Posterior vena cava (tissue), 2 donors: ENCODE results near the gene CHP1. TPM values are rescaled to one million over a fixed set of nuclear protein-coding genes. Genes with fewer than 3 reads are reported as not detected.
"Not testable (repeated sequence)": the region's sequence is repeated elsewhere in the genome, so short reads cannot be mapped to it uniquely, and the experiment has no call there.

Experiments used
- DNase-seq: peaks from one replicate; pipeline ENCODE4 v3.0.0-alpha.2; 2020; ENCODE audit warnings: low spot score
- intact Hi-C, 2 donors: fragments of 100-400 bp; cut with DNase I; formaldehyde crosslinking; loops; one replicate each; pipeline versions ENCODE4 v1.14.1 to v1.14.2; 2022 to 2023
- total RNA-seq, 2 donors: library from RNA; stranded (reverse); fragmentation: NEBNext Ultra II Directional; extraction: Animal tissue kit (Norgen Biotek cat#: 25700); gene quantifications; one replicate each; pipeline ENCODE4 v1.2.1, GENCODE V29; 2021
- donor health status: DM: yes; HTN: yes; CAD: no.
- donor health status: DM: yes; HTN: yes; CAD: no.

CHP1 gene
- total RNA-seq, 2 donors from 2014 or later: 66.9 to 73.8 TPM

DNA sequence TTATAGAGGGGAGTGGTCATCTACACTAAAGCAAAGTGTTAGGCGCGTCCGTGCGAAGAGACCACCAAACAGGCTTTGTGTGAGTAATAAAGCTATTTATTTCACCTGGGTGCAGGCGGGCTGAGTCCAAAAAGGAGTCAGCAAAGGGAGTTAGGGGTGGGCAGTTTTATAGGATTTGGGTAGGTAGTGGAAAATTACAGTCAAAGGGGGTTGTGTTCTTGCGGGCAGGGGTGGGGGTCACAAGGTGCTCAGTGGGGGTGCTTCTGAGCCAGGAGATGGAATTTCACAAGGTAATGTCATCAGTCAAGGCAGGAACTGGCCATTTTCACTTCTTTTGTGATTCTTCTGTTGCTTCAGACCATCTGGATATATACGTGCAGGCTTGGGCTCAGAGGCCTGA is 54.2 kb downstream of the CHP1 start:
- intact Hi-C loops: no loop called here
- no peak for DNase-seq

DNA sequence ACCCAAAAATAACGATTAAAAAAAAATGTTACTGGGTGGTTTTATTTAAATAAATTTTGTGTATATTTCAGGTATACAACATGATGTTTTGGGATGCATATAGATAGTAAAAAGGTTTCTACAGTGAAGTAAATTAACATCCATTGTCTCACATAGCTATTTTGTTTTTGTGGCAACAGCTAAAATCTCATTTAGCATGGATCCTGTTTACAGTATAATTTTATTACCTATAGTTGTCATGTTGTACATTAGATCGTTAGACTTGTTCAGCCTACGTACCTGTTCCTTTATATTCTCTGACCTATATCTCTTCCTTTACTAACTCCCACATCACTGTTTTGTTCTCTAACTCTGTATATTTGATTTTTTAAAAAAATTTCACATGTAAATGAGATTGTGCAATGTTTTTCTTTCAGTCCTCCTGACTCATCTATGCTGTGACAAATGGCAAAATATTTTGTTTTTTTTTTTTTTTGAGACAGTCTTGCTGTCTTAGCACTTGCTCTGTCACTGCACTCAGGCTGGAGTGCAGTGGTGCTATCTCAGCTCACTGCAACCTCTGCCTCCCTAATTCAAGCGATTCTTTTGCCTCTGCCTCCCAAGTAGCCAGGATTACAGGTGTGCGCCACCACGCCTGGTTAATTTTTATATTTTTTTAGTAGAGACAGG is 55.7 kb downstream of the CHP1 start:
- no peak for DNase-seq
- intact Hi-C loops: no loop called here

DNA sequence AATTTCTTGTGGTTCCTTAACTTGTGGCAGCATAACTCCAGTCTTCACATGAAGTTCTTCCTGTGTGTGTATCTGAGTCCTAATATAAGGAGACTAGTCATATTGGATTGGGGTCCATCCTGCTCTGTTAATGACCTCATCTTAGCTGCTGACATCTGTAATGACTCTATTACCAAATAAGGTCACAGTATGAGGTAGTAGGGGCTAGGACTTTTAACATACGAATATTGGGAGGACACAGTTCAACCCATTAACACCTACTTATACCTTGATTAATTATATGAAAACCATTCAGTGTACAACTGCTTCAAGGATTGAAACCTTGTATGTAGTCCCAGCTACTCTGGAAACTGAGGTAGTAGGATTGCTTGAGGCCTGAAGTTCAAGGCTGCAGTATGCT is 57.4 kb downstream of the CHP1 start:
- no peak for DNase-seq
- intact Hi-C loops: no loop called here

DNA sequence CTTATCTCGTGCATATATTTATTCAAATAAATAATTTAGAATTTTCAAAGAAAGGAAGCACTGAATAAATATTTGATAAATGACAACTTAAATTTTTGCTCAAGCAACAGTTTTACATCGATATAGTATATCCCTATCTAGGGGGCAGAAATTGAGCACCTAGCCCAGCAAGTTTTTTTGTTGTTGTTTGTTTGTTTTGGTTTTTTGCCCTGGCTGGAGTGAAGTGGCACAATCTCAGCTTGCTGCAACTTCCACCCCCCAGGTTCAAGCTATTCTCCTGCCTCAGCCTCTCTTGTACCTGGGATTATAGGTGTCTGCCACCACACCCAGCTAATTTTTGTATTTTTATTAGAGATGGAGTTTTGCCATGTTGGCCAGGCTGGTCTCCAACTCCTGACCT is 58.9 kb downstream of the CHP1 start:
- intact Hi-C loops: no loop called here
- DNase-seq: no peak

DNA sequence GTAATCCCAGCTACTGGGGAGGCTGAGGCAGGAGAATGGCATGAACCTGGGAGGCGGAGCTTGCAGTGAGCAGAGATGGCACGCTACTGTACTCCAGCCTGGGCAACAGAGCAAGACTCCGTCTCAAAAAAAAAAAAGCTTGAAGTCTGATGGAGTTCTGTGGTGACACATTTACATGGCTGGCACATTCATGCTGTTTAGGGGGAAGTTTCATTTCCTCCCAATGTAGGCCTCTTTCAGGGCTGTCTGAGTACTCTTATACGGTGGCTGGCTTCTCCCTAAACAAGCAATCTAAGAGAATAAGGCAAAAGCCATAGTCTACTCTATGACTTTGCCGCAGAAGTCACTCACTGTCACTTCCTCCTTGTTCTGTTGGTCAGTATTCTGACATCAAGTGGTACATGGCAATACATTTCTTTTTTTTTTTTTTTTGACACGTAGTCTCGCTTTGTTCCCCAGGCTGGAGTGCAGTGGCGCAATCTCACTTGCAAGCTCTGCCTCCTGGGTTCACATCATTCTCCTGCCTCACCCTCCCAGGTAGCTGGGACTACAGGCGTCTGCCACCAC is 60.1 kb downstream of the CHP1 start:
- no peak for DNase-seq
- intact Hi-C loops: no loop called here

DNA sequence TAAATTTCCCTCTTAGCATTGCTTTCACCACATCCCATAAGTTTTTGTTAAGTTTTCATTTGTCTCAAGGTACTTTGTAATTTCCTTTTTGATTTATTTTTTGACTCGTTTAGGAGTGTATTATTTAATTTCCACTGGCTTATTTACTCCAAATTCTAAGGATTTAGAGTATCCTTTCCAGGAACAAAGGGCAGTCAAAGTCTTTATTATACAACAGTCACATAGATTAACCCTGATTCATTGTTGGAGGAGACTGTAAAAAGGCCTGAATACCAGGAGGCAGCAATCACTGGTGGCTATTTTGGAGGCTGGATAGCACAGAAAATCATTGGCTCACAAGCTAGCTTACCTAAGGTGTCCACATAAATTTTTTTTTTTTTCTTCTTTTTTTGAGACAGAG is 61.5 kb downstream of the CHP1 start:
- intact Hi-C loops: no loop called here
- DNase-seq: no peak

DNA sequence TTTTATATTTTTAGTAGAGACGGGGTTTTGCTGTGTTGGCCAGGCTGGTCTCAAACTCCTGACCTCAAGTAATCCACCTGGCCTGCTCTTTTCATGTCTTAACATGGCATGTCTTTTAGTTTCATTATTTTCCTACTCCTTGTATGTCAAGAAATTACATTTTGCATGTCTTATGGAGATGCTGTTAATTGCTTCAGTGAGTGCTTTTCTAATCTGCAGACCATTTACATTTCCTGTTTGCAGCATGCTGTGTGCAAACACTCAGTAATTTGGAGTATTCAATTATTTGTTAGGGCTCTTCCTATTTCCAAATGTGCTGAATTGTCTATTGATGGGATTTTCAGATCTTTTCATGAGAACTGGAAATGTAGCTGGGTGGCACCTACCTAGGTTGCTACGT is 70.1 kb downstream of the CHP1 start:
- intact Hi-C loops, DNase-seq: not testable (repeated sequence)

DNA sequence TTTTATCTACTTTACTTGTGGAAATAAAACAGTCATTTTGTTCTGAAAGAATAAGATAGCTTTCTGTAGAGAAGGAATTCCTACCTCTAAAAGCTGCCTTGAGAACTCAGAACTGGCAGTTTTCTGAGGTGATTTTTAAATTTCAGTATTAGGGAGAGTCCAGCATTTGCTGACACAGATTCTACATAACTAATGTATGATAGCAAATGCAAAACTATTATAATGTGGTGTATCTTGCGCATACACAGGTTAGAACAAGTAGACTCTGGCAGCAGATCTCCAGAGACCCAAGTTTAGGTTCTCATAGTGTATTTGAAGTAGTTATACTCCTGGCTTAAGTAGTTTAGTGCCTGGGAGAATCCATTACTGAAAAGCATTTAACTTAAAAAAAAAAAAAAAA is 70.5 kb downstream of the CHP1 start:
- intact Hi-C loops: no loop called here
- DNase-seq: no peak

DNA sequence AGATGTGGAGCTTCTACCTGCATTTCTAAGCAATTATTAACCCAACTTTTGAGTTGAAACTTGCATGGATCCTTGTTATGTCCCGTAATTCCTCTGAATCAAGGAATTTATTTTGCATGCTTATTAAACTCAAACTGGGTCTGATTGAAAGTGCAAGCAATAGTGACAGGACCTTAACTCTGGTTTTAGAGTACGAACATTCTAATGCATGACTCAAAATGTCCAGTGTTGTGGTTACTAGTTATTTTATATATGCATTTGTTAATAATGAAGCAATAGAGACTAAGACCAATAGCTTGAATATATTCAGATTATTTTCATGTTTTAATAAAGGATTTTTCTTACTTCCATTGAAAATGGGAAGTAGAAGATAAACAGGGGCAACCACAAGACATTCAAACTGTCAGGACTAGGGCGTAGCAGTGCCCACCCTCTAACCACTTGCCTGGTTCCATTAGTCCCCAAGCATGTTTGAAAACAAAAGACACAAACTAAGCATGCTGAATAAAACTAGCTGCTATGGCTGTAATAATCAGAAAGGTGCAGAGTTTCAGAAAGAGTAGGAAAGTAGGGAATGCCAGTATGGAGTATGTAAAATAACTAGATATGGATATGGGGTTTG is 73.2 kb downstream of the CHP1 start:
- no peak for DNase-seq
- intact Hi-C loops: no loop called here

DNA sequence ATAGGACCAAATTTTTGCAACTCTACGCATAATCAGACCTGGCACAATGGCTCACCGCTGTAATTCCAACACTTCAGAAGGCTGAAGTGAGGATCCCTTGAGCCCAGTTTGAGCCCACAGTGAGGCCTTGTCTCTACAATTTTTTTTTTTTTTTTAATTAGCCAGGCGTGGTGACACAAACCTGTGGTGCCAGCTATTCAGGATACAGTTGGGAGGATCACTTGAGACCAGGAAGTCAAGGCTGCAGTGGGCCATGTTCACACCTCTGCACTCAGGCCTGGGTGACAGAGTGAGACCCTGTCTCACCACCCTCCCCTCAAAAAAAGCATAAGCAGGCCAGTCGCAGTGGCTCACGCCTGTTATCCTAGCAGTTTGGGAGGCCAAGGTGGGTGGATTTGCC is 76.6 kb downstream of the CHP1 start:
- intact Hi-C loops: no loop called here
- DNase-seq: no peak

DNA sequence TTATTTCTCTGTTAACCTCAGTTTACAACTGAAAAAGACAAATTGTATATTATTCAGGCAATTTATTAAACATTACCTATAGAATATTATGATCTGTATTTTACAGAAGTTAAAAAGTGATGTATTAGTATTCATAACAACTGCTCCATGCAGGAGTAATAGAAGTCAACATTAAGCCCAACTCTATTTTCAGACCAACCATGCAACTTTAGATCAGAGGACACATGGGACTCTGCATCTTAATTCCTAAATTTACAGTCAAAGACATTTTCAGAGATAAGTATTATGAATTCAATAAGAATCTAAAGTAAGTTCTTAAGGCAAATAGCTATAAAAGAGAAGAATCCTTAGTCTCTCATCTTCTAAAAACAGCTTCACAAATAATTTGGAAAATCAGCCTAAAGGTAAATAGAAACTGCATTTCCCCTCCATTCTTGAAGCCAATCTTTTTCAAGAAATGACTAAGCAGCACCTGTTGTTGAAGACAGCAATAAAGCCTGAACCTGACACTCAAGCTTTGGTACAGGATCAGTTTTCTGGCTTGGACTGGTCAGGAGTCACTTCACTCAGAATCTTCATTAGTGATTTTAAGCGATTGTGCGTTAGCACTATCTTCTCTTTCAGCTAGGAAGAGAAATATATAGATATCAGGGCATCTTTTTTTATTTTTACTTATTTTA is 78.3 kb downstream of the CHP1 start:
- intact Hi-C loops: no loop called here
- no peak for DNase-seq

DNA sequence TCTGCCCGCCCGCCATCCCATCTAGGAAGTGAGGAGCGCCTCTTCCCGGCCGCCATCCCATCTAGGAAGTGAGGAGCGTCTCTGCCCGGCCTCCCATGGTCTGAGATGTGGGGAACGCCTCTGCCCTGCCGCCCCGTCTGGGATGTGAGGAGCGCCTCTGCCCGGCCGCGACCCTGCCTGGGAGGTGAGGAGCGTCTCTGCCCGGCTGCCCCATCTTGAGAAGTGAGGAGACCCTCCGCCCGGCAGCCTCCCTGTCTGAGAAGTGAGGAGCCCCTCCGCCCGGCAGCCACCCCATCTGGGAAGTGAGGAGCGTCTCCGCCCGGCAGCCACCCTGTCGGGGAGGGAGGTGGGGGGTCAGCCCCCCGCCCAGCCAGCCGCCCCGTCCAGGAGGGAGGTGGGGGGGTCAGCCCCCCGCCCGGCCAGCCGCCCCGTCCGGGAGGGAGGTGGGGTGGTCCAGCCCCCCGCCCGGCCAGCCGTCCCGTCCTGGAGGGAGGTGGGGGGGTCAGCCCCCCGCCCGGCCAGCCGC is 89.8 kb downstream of the CHP1 start:
- intact Hi-C loops, DNase-seq: not testable (repeated sequence)

DNA sequence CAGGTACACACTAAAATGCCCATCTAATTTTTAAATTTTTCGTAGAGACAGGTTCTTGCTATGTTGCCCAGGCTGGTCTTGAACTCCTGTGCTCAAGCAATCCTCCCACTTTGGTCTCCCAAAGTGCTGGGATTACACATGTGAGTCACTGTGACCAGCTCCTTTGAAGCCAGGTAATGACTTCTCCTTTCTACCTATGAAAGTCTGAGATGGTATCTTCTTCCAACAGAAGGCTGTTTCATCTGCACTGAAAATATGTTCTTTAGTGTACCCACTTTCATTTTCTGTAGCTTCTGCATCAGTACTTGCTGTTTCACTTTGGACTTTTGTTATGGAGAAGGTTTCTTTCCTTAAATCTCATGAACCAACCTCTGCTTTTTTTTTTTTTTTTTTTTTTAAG is 92.5 kb downstream of the CHP1 start:
- DNase-seq: peak; percentile 7

DNA sequence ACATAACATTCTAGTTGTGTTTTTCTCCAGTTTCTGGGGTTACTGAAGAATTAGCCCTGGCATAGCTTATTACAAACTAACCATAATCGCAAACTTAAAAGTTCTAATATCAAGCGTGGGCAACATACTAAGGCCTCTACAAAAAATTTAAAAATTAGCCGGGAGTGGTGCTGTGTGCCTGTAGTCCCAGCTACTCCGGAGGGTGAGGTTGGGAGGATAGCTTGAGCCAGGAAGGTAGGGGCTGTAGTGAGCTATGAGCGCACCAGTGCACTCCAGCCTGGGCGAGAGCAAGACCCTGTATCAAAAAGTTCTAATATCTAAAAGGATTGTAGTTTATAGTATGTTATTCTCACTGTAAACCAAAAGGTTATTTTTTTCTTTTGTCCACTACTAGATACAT is 100.2 kb downstream of the CHP1 start:
- intact Hi-C loops: no loop called here
- peak; percentile 20 for DNase-seq

More for the DNA sequence above, 92.5 kb downstream of the CHP1 start:
- intact Hi-C loops: no loop called here

Other genes with a start within 250 kb of the CHP1 start
- gene INO80, start 115.0 kb upstream of the CHP1 start, total RNA-seq: 10 to 100 TPM; 21.4 to 25.5 TPM
- gene EXD1, start 511 bp upstream of the CHP1 start, total RNA-seq: not detected
- under 1 TPM in 1 of 2 donors, not detected in 1; 0.56 TPM for gene OIP5, start 101.3 kb downstream of the CHP1 start, total RNA-seq
- gene NUSAP1, start 101.6 kb downstream of the CHP1 start, total RNA-seq: 1 to 10 TPM; 1.3 to 2.0 TPM
- 10 to 100 TPM; 10.5 to 13.8 TPM for gene NDUFAF1, start 171.2 kb downstream of the CHP1 start, total RNA-seq
- 10 to 100 TPM; 22.9 to 25.6 TPM for gene RTF1, start 185.8 kb downstream of the CHP1 start, total RNA-seq